ENCODE results near the gene AKAP13. TPM values are rescaled to one million over a fixed set of nuclear protein-coding genes. Genes with fewer than 3 reads are reported as not detected.
"Not testable (repeated sequence)": the region's sequence is repeated elsewhere in the genome, so short reads cannot be mapped to it uniquely, and the experiment has no call there.

AKAP13 gene
- polyA plus RNA-seq, 1 donor from 2014 or later: 10.0 TPM

- Histone ChIP-seq H4K20me1 (ENCODE audit: insufficient read depth) (no peaks in the 10 kb centered on the region), H3K27ac (ENCODE audit: low read length) (no peak overlapping the region), H3K27me3 (ENCODE audit: insufficient read depth, low read depth, low read length) (no peaks in the 10 kb centered on the region), H2AFZ (ENCODE audit: low read depth, low read length) (no peak overlapping the region), H3K4me2 (ENCODE audit: low read length) (no peak overlapping the region), H3K36me3 (ENCODE audit: insufficient read depth, low read length) (no peaks in the 10 kb centered on the region), H3K9ac (ENCODE audit: low read length) (no peak overlapping the region), H3F3A (ENCODE audit: insufficient read depth, low read length, poor library complexity, severe bottlenecking) (no peaks in the 10 kb centered on the region), H3K9me2 (ENCODE audit: insufficient read depth, low read length) (no peaks in the 10 kb centered on the region), H3K79me2 (replicated peaks; ENCODE audit: insufficient read depth, low read length) (no peaks in the 10 kb centered on the region), H3K4me3 (ENCODE audit: low read length) (no peak overlapping the region), H3K9me3 (ENCODE audit: low read length) (no peaks in the 10 kb centered on the region)
- TF ChIP-seq RAD21 (conservative IDR thresholded peaks at IDR 0.05) (no peak), CTCF (IDR thresholded peaks at IDR 0.05; ENCODE audit: poor library complexity, severe bottlenecking) (no peak), SMC3 (conservative IDR thresholded peaks at IDR 0.05; ENCODE audit: poor library complexity) (no peak), MXI1 (conservative IDR thresholded peaks at IDR 0.05; ENCODE audit: poor library complexity, severe bottlenecking) (no peak), REST (IDR thresholded peaks at IDR 0.05; ENCODE audit: borderline replicate concordance) (no peak), EP300 (conservative IDR thresholded peaks at IDR 0.05; ENCODE audit: poor library complexity, severe bottlenecking) (no peak), EZH2 (IDR thresholded peaks at IDR 0.05; ENCODE audit: borderline replicate concordance, insufficient read depth, low read length, poor library complexity, severe bottlenecking) (no peak), TAF1 (IDR thresholded peaks at IDR 0.05; ENCODE audit: low read depth) (no peak), POLR2AphosphoS5 (IDR thresholded peaks at IDR 0.05) (no peak)
Measured at GRCh38 chr15:85532689-85533088, 152.3 kb downstream of the AKAP13 start.

GRCh38 chr15:85534031-85534430 is 153.6 kb downstream of the AKAP13 start:
- TF ChIP-seq REST (IDR thresholded peaks at IDR 0.05; ENCODE audit: borderline replicate concordance) (no peak), EZH2 (IDR thresholded peaks at IDR 0.05; ENCODE audit: borderline replicate concordance, insufficient read depth, low read length, poor library complexity, severe bottlenecking) (no peak), CTCF (IDR thresholded peaks at IDR 0.05; ENCODE audit: poor library complexity, severe bottlenecking) (no peak), MXI1 (conservative IDR thresholded peaks at IDR 0.05; ENCODE audit: poor library complexity, severe bottlenecking) (no peak), RAD21 (conservative IDR thresholded peaks at IDR 0.05) (no peak), SMC3 (conservative IDR thresholded peaks at IDR 0.05; ENCODE audit: poor library complexity) (no peak), TAF1 (IDR thresholded peaks at IDR 0.05; ENCODE audit: low read depth) (no peak), POLR2AphosphoS5 (IDR thresholded peaks at IDR 0.05) (no peak), EP300 (conservative IDR thresholded peaks at IDR 0.05; ENCODE audit: poor library complexity, severe bottlenecking) (no peak)
- H3K9ac ChIP-seq (ENCODE audit: low read length): no peak overlapping the region
- no peak overlapping the region for H3K27ac ChIP-seq (ENCODE audit: low read length)
- no peaks in the 10 kb centered on the region for H3K9me3 ChIP-seq (ENCODE audit: low read length)
- H3K4me3 ChIP-seq (ENCODE audit: low read length): no peak overlapping the region
- H4K20me1 ChIP-seq (ENCODE audit: insufficient read depth): no peaks in the 10 kb centered on the region
- no peaks in the 10 kb centered on the region for H3K79me2 ChIP-seq (replicated peaks; ENCODE audit: insufficient read depth, low read length)
- H3K36me3 ChIP-seq (ENCODE audit: insufficient read depth, low read length): no peaks in the 10 kb centered on the region
- no peak overlapping the region for H3K4me2 ChIP-seq (ENCODE audit: low read length)
- no peaks in the 10 kb centered on the region for H3K27me3 ChIP-seq (ENCODE audit: insufficient read depth, low read depth, low read length)
- no peaks in the 10 kb centered on the region for H3F3A ChIP-seq (ENCODE audit: insufficient read depth, low read length, poor library complexity, severe bottlenecking)
- no peak overlapping the region for H2AFZ ChIP-seq (ENCODE audit: low read depth, low read length)
- no peaks in the 10 kb centered on the region for H3K9me2 ChIP-seq (ENCODE audit: insufficient read depth, low read length)

- H3K79me2 ChIP-seq (replicated peaks; ENCODE audit: insufficient read depth, low read length); H3K4me2 ChIP-seq (ENCODE audit: low read length); H2AFZ ChIP-seq (ENCODE audit: low read depth, low read length); H3K27ac ChIP-seq (ENCODE audit: low read length); H3K9me3 ChIP-seq (ENCODE audit: low read length); H3K36me3 ChIP-seq (ENCODE audit: insufficient read depth, low read length); H3K9me2 ChIP-seq (ENCODE audit: insufficient read depth, low read length); H4K20me1 ChIP-seq (ENCODE audit: insufficient read depth); H3K27me3 ChIP-seq (ENCODE audit: insufficient read depth, low read depth, low read length); H3F3A ChIP-seq (ENCODE audit: insufficient read depth, low read length, poor library complexity, severe bottlenecking); H3K9ac ChIP-seq (ENCODE audit: low read length); H3K4me3 ChIP-seq (ENCODE audit: low read length): not testable (repeated sequence)
Measured at GRCh38 chr15:85535533-85536330, 155.3 kb downstream of the AKAP13 start.

All from neural cell (in vitro differentiated cells).